Stimulated activated CD8-positive, alpha-beta memory T cell treated with anti-CD3 and anti-CD28 coated beads, Interleukin-12 subunit alpha, Interleukin-12 subunit beta, amount 100 ng/mL, for 4 hours (primary cell): Measurements from ENCODE around the gene AP5M1.
"Not testable (repeated sequence)": the region's sequence is repeated elsewhere in the genome, so short reads cannot be mapped to it uniquely, and the experiment has no call there.

Experiments used
- DNase-seq: peaks from one replicate; pipeline ENCODE4 v3.0.0-alpha.2; 2020; ENCODE audit warnings: low read depth

AP5M1 gene

DNA sequence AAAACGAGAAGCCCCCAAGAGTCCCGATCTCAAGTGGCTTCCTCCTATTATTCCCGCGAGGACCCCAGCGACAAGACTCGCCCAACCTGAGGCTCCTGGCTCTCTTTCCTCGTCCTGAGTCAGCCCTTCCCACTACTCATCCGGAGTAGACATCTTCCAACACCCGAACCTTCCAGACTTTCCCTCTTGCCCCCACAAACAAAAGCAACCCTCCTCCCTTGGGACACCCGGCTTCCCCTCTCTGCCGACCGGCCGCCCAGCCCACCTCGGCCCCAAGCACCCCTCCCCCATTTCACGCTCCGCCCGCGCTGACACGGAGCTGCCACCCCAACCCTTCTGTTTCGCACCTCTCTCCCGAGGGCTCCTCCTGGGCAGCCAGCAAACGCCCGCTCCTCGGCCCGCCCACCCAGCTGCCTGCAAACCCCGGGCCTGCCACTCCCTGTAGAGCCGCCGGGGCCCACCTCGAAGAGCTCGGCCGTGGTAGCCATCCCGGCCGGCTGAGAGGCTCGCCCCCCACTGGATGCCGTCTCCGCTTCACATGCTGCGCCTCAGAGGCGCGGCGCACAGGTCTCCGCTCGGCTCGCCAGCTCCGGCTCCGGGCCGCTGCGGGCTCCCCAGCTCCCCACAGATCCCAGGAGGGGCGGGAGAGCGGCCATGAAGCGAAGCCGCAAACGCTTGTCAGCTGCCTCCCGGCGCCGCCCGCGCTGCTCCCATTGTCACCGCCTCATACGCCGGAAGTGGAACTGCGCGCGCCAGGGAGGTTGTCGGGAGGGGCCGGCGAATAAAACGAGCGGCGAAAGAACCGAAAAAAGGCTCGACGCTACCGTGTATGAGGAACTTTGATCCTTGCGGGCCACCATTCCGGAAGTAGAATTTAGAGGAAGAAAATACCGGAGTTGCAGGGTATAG is at the start of gene AP5M1, which contains the start of gene EXOC5:
Gene AP5M1 (plus strand): TSS at position 811 of the 909 bp plus-strand sequence. CDS start 344 bp downstream, outside the sequence.
Gene EXOC5 (minus strand): TSS at position 745 of the 909 bp plus-strand sequence. CDS start 257 bp downstream, at position 488.
- peak; percentile 77 for DNase-seq

DNA sequence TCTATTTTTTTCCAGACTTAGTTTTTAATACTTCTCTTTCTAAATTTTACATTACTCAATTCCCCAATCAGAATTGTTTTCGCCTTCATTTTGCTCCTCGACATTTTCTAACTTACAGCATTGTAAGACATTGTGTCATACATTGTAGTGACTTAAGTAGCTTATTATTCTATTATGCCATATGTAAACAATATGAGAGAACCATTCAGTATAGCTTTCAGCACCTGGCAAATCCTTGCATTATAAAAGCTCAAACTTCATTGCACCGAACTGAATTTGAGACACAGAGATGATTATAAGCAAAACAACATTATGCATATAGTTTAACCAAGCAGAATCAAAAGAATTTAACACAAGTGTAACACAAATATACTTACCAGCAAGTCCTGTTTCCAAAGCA is 46.8 kb upstream of the AP5M1 start:
- DNase-seq = no peak

- no peak for DNase-seq
Measured at GRCh38 chr14:57227083-57227482, 41.7 kb upstream of the AP5M1 start.

DNA sequence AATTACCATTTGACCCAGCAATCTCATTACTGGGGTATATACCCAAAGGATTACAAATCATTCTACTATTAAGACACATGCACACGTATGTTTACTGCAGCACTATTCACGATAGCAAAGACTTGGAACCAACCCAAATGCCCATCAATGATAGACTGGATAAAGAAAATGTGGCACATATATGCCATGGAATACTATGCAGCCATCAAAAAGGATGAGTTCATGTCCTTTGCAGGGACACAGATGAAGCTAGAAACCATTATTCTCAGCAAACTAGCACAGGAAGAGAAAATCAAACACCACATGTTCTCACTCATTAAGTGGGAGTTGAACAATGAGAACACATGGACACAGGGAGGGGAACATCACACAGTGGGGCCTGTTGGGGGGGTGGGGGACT is 40.5 kb upstream of the AP5M1 start:
- DNase-seq = not testable (repeated sequence)

GRCh38 chr14:57232006-57232405 is 36.8 kb upstream of the AP5M1 start:
- no peak for DNase-seq

- not testable (repeated sequence) for DNase-seq
Measured at GRCh38 chr14:57240115-57240514, 28.7 kb upstream of the AP5M1 start.

GRCh38 chr14:57243320-57243719 is 25.5 kb upstream of the AP5M1 start:
- no peak for DNase-seq

GRCh38 chr14:57244106-57244505 is 24.7 kb upstream of the AP5M1 start:
- DNase-seq = no peak

- DNase-seq = no peak
Measured at GRCh38 chr14:57245941-57246340, 22.8 kb upstream of the AP5M1 start.

- no peak for DNase-seq
Measured at GRCh38 chr14:57246933-57247657, 21.7 kb upstream of the AP5M1 start.

GRCh38 chr14:57254884-57255283 is 13.9 kb upstream of the AP5M1 start:
- DNase-seq = no peak

- DNase-seq = not testable (repeated sequence)
Measured at GRCh38 chr14:57258221-57258620, 10.6 kb upstream of the AP5M1 start.

- no peak for DNase-seq
Measured at GRCh38 chr14:57259672-57260071, 9.1 kb upstream of the AP5M1 start.

DNA sequence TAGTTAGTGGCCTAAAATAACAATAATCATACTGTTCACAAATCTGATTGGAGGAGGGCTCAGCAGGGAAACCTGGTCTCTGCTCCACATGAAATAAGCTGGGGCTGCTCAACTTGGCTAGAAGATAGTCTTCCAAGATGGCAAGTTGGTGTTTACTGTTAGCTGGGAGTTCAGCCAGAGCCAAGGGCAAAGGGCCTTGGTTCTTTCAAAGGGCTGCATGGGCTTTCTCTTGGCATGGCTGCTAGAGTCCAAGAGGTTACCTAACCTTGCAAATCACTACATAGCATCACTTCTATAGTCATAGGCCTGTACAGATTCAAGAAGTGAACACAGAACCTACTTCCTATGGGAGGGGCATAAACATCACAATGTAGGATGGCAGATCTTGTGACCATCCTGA is 7.2 kb upstream of the AP5M1 start:
- no peak for DNase-seq

- DNase-seq = no peak
Measured at GRCh38 chr14:57262117-57262516, 6.7 kb upstream of the AP5M1 start.

DNA sequence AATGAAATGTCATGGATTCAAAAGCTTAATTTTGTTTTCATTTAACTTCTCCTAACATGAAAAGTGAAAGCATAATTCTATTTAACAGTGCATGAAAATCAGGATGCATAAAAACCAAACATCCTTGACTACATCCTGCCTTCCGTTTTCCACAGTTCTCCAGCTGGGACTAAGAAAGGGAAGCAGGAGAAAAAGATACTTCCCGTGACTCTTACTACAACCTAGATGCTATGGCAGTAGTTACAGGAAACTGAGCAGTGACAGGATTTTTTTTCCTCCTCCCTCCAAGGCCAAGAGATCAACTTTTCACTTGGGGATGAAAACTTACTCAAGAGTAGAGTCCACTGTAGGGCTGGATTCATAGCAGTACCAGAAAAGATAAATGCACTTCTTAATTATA is 2.7 kb upstream of the AP5M1 start:
- DNase-seq = no peak

GRCh38 chr14:57273236-57273635 is 4.5 kb downstream of the AP5M1 start:
- DNase-seq = no peak

GRCh38 chr14:57274551-57274950 is 5.8 kb downstream of the AP5M1 start:
- DNase-seq = no peak

GRCh38 chr14:57275023-57275664 is 6.4 kb downstream of the AP5M1 start:
- DNase-seq = no peak

- DNase-seq = no peak
Measured at GRCh38 chr14:57277062-57277461, 8.3 kb downstream of the AP5M1 start.

GRCh38 chr14:57287745-57288144 is 19.0 kb downstream of the AP5M1 start:
- DNase-seq = no peak

- no peak for DNase-seq
Measured at GRCh38 chr14:57290751-57291150, 22.0 kb downstream of the AP5M1 start.
